Cardiac fibroblast (primary cell): ENCODE data around the gene SLC35G6.
"Not testable (repeated sequence)": the region's sequence is repeated elsewhere in the genome, so short reads cannot be mapped to it uniquely, and the experiment has no call there.

Source experiments
- DNase-seq, 2 donors: peaks; one replicate each; pipeline versions ENCODE4 v3.0.0 to v3.0.0-alpha.2; 2010; ENCODE audit warnings: low read depth in 2 of 2
- H3K4me3 ChIP-seq, 2 donors: replicated peaks in 1 of 2; 1 replicate in 1 of 2; 2 replicates in 1 of 2; pipeline ENCODE4 v1.5.1; 2011; ENCODE audit warnings: low read depth in 2 of 2, low read length in 2 of 2, mild to moderate bottlenecking in 2 of 2, moderate library complexity in 1 of 2
- CTCF ChIP-seq: IDR thresholded peaks from one replicate; pipeline ENCODE4 v1.5.1; 2011; ENCODE audit warnings: low read depth, mild to moderate bottlenecking, low read length, inconsistent platforms

SLC35G6 gene

GRCh38 chr17:7481275-7481674 is at the start of gene SLC35G6:
Gene SLC35G6 (plus strand): TSS chr17:7481446. CDS start chr17:7481517, 71 bp downstream.
- not testable (repeated sequence) for DNase-seq
- H3K4me3 ChIP-seq: peak within 1 kb of the TSS in 1 of 2 donors; percentile 73

GRCh38 chr17:7432296-7432695 is 49.0 kb upstream of the SLC35G6 start:
- no peak for DNase-seq
- TF ChIP-seq CTCF: no peak

GRCh38 chr17:7435676-7436555 is 45.3 kb upstream of the SLC35G6 start:
- no peak for DNase-seq
- no peak for TF ChIP-seq CTCF
- H3K4me3 ChIP-seq: peak overlapping the region; percentile 43 to 44

More at GRCh38 chr17:7432296-7432695, 49.0 kb upstream of the SLC35G6 start:
- no peak overlapping the region for H3K4me3 ChIP-seq

GRCh38 chr17:7436556-7437368 is 44.5 kb upstream of the SLC35G6 start:
- DNase-seq: peak; percentile 73 to 81
- no peak for TF ChIP-seq CTCF
- peak overlapping the region; percentile 21 to 37 for H3K4me3 ChIP-seq

GRCh38 chr17:7437369-7437863 is 43.8 kb upstream of the SLC35G6 start:
- no peak for TF ChIP-seq CTCF
- peak overlapping the region; percentile 21 to 35 for H3K4me3 ChIP-seq
- DNase-seq: no peak

GRCh38 chr17:7437950-7438614 is 43.2 kb upstream of the SLC35G6 start:
- peak overlapping the region in 1 of 2 donors; percentile 46 for H3K4me3 ChIP-seq
- DNase-seq: no peak
- TF ChIP-seq CTCF: no peak
